Pancreas (tissue), 10 donors: ENCODE results near the gene GPATCH4. TPM values are rescaled to one million over a fixed set of nuclear protein-coding genes. Genes with fewer than 3 reads are reported as not detected.
A peak's percentile ranks its signal among the peaks of the same experiment; 100 is the strongest.

ENCODE experiments used
- ATAC-seq, 4 donors: fragments of 200-7000 bp; cut with Tn5 transposase; one replicate each; pipeline versions ENCODE4 v1.8.0 to v1.9.1; 2020; ENCODE audit warnings: mild to moderate bottlenecking in 4 of 4, moderate library complexity in 4 of 4
- DNase-seq, 6 donors: peaks; one replicate each; pipeline ENCODE4 v3.0.0-alpha.2; 2020
- FAIRE-seq: peaks from 2 replicates; lab custom pipeline; 2012; peaks lifted over from hg19 to GRCh38; lab: Jason Lieb, UNC
- H3K27ac ChIP-seq, 4 donors: fragments of 200-600 bp; sonication (generic); 1 replicate in 3 of 4; 2 replicates in 1 of 4; pipeline versions ENCODE4 v1.5.0 to v1.8.0; 2020
- H3K27me3 ChIP-seq, 4 donors: fragments of 200-600 bp; one replicate each; pipeline ENCODE4 v1.8.0; 2021
- H3K36me3 ChIP-seq, 3 donors: fragments of 200-600 bp; sonication (generic) in 1 of 3; one replicate each; pipeline versions ENCODE4 v1.5.0 to v1.8.0; 2020 to 2021
- H3K4me1 ChIP-seq, 3 donors: fragments of 200-600 bp; one replicate each; pipeline ENCODE4 v1.8.0; 2021
- H3K4me3 ChIP-seq, 4 donors: fragments of 200-600 bp; sonication (generic) in 2 of 4; one replicate each; pipeline versions ENCODE4 v1.5.0 to v1.8.0; 2020 to 2021
- H3K9me3 ChIP-seq, 4 donors: fragments of 200-600 bp; one replicate each; pipeline ENCODE4 v1.8.0; 2021
- CTCF ChIP-seq, 4 donors: fragments of 200-600 bp; sonication (generic) in 3 of 4; IDR thresholded peaks; one replicate each; pipeline versions ENCODE4 v1.5.0 to v1.8.0; 2021; ENCODE audit warnings: antibody characterized with exemption in 4 of 4
- WGBS, 2 donors: extraction: QIAGEN DNeasy Blood & Tissue Kit; methylation state at CpG; one replicate each; pipeline ENCODE4 v1.1.7; 2013; 5-methylcytosine and 5-hydroxymethylcytosine counted together
- intact Hi-C, 3 donors: fragments of 100-400 bp; cut with DNase I; formaldehyde crosslinking; loops; one replicate each; pipeline versions ENCODE4 v1.11.1 to v1.14.2; 2022
- polyA plus RNA-seq, 2 donors: library from polyadenylated mRNA; stranded (reverse); fragments of 200-250 nt; gene quantifications; one replicate each; pipeline ENCODE4 v1.2.3, GENCODE V29; 2013
- total RNA-seq, 6 donors: library from RNA; stranded (reverse); fragmentation: NEBNext Ultra II Directional in 4 of 6; extraction: Animal tissue kit (Norgen Biotek cat#: 25700) in 4 of 6; gene quantifications; one replicate each; pipeline versions ENCODE4 v1.2.1 to v1.2.4, GENCODE V29; 2021 to 2023
- donor health status: healthy with polysubstance abuse.
- donor health status: DM: no; HTN: no; CAD: no; lungs with moderate emphysema.
- donor health status: DM: no; HTN: no; CAD: no.
- donor health status: control.
- donor health status: control.
- donor health status: Bipolar disorder and iron deficiency.
- donor health status: DM: yes; HTN: yes; CAD: no.
- donor health status: DM: no; HTN: no; CAD: no.
- donor health status: DM: no; HTN: no; CAD: no.
- donor health status: DM: yes; HTN: yes; CAD: no.

Gene GPATCH4
- total and polyA plus RNA-seq, 8 donors: 6.4 to 16.9 (median 13.2) TPM

GRCh38 chr1:156571261-156571852 is 29.9 kb downstream of the GPATCH4 start:
- no peak for TF ChIP-seq CTCF (IDR thresholded peaks at IDR 0.05)
- intact Hi-C loops: no loop called here
- Histone ChIP-seq H3K4me3 (no peak overlapping the region), H3K4me1 (peaks cover 0 to 9% (median 3%) of the 10 kb centered on the region in 3 donors), H3K27me3 (no peaks in the 10 kb centered on the region), H3K9me3 (no peaks in the 10 kb centered on the region), H3K36me3 (no peaks in the 10 kb centered on the region), H3K27ac (no peak overlapping the region)
- FAIRE-seq (no peak), ATAC-seq (peak in 3 of 4 donors; percentile 21 to 38 (median 31)), DNase-seq (no peak)
- 9 to 10% methylated on average over 4 of the region's 4 CpGs for WGBS, 2 donors

GRCh38 chr1:156566436-156566835 is 34.8 kb downstream of the GPATCH4 start:
- DNase-seq (peak in 1 of 6 donors; percentile 17), FAIRE-seq (no peak), ATAC-seq (no peak)
- 83 to 92% methylated on average over 4 of the region's 4 CpGs for WGBS, 2 donors
- H3K27me3 ChIP-seq: no peaks in the 10 kb centered on the region
- no peaks in the 10 kb centered on the region for H3K9me3 ChIP-seq
- TF ChIP-seq CTCF (IDR thresholded peaks at IDR 0.05): no peak
- H3K36me3 ChIP-seq: no peaks in the 10 kb centered on the region
- intact Hi-C loops: no loop called here
- no peak overlapping the region for H3K27ac ChIP-seq
- no peak overlapping the region for H3K4me3 ChIP-seq
- H3K4me1 ChIP-seq: no peaks in the 10 kb centered on the region

GRCh38 chr1:156565519-156565918 is 35.8 kb downstream of the GPATCH4 start:
- Histone ChIP-seq H3K4me1 (no peaks in the 10 kb centered on the region), H3K9me3 (no peaks in the 10 kb centered on the region), H3K4me3 (no peak overlapping the region), H3K27ac (no peak overlapping the region), H3K27me3 (no peaks in the 10 kb centered on the region), H3K36me3 (no peaks in the 10 kb centered on the region)
- ATAC-seq: no peak
- DNase-seq: no peak
- intact Hi-C loops: no loop called here
- TF ChIP-seq CTCF (IDR thresholded peaks at IDR 0.05): no peak
- 77 to 80% methylated on average over 2 of the region's 2 CpGs for WGBS, 2 donors
- FAIRE-seq: no peak

- intact Hi-C loops: no loop called here
- H3K27me3 ChIP-seq: no peaks in the 10 kb centered on the region
- no peak for TF ChIP-seq CTCF (IDR thresholded peaks at IDR 0.05)
- no peak overlapping the region for H3K4me3 ChIP-seq
- WGBS, 2 donors: 75 to 76% methylated on average over 5 of the region's 5 CpGs
- no peaks in the 10 kb centered on the region for H3K9me3 ChIP-seq
- H3K27ac ChIP-seq: no peak overlapping the region
- ATAC-seq: peak in 1 of 4 donors; percentile 20
- DNase-seq: peak in 1 of 6 donors; percentile 33
- no peaks in the 10 kb centered on the region for H3K4me1 ChIP-seq
- no peak for FAIRE-seq
- no peaks in the 10 kb centered on the region for H3K36me3 ChIP-seq
These were observed 40.6 kb downstream of the GPATCH4 start for GRCh38 chr1:156560585-156561163.

GRCh38 chr1:156559797-156560385 is 41.4 kb downstream of the GPATCH4 start:
- Histone ChIP-seq H3K9me3 (no peaks in the 10 kb centered on the region), H3K36me3 (no peaks in the 10 kb centered on the region), H3K4me1 (no peaks in the 10 kb centered on the region), H3K27me3 (no peaks in the 10 kb centered on the region), H3K27ac (no peak overlapping the region), H3K4me3 (no peak overlapping the region)
- DNase-seq (peak in 1 of 6 donors; percentile 15), FAIRE-seq (no peak), ATAC-seq (no peak)
- no peak for TF ChIP-seq CTCF (IDR thresholded peaks at IDR 0.05)
- WGBS, 2 donors: 72 to 77% methylated on average over 5 of the region's 5 CpGs
- intact Hi-C loops: no loop called here
